ENCODE data around the gene ZNF804A.
A peak's percentile ranks its signal among the peaks of the same experiment; 100 is the strongest.

ZNF804A gene

DNA sequence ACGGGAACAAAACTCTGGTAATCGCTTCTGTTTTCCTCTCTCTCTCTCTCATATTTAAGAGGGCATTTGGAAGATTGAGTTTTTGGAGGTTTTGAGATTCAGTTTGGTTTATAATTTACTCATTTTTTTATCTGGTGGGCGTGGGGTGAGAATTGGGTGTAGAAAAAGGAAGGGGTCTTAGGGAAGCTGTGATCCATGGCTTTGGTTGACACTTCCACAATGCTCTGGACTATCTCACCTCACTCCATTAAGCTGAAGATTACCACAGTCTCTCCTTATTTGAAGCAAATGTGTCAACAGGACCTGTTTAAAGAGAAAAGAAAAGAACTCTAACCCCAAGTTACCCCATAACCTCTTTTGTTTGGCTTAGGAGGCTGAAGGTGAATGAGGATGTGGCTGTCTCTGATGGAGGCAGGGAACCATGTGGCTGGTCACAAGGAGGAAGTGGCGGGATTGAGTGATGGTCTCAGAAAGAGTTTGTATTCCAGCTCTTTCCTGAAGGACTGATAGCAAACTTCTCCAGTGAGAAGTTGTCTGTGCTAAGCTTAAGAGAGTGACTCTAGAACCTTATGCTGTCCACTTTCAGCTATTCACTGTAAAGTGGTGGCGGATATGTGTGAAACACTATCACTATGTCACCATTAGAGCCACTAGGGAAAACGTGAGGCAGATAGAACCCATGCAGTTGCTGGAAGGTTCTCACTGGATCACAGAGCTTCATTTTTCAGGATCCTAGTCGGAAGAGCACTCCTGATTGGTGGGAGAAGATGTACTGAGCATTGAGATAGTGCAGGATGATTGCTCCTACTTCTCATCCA lies 934 bp downstream of the ZNF804A start:
- peak overlapping the region; percentile 50; the same call in 1 of the 2 replicates for H3K4me3 ChIP-seq (ENCODE audit: low read depth, low read length)
- no peak for DNase-seq (ENCODE audit: low read depth)
- TF ChIP-seq, protein P1, sequence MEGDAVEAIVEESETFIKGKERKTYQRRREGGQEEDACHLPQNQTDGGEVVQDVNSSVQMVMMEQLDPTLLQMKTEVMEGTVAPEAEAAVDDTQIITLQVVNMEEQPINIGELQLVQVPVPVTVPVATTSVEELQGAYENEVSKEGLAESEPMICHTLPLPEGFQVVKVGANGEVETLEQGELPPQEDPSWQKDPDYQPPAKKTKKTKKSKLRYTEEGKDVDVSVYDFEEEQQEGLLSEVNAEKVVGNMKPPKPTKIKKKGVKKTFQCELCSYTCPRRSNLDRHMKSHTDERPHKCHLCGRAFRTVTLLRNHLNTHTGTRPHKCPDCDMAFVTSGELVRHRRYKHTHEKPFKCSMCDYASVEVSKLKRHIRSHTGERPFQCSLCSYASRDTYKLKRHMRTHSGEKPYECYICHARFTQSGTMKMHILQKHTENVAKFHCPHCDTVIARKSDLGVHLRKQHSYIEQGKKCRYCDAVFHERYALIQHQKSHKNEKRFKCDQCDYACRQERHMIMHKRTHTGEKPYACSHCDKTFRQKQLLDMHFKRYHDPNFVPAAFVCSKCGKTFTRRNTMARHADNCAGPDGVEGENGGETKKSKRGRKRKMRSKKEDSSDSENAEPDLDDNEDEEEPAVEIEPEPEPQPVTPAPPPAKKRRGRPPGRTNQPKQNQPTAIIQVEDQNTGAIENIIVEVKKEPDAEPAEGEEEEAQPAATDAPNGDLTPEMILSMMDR (IDR thresholded peaks at IDR 0.05; ENCODE audit: insufficient read depth, low read depth, low read length, missing control alignments), result no peak

DNA sequence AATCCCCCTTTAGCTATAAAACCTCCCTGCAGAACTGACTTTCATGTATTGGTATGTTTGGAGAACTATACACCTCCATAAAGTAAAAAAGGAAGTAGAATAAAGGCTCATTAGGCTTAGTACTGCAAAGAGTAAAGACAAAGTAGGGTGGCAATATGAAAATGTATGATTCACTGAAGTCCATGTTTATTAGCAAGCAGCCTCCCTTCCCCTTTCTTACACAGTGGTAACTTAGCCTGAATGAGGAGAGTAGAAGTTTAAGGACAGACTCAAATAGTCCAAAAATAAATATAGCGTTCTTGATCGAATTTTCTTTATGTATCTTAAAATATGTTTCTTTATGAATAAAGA lies 1.5 kb downstream of the ZNF804A start:
- TF ChIP-seq, protein P1 (IDR thresholded peaks at IDR 0.05; ENCODE audit: insufficient read depth, low read depth, low read length, missing control alignments), result no peak
- H3K4me3 ChIP-seq (ENCODE audit: low read depth, low read length), result no peak overlapping the region
- no peak for DNase-seq (ENCODE audit: low read depth)

DNA sequence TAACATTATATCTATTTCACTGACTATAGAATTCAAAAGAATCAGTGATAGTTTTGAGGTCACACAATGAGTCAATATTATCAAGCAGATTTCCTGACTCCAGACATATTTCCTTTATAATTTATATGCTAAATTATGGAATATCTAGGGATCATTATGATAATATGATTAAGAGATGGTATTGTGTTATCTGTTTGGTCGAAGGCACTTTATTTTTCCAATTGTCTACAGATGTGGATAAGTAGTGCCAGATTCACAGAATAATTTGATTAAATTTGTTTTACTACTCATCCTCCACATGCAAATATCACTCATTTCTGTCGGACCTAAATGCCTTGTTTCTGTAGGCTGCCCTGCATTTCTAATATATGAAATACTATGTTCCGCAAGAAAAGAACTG lies 4.4 kb downstream of the ZNF804A start:
- TF ChIP-seq, protein P1 (IDR thresholded peaks at IDR 0.05; ENCODE audit: insufficient read depth, low read depth, low read length, missing control alignments), result no peak
- no peak for DNase-seq (ENCODE audit: low read depth)
- no peak overlapping the region for H3K4me3 ChIP-seq (ENCODE audit: low read depth, low read length)

DNA sequence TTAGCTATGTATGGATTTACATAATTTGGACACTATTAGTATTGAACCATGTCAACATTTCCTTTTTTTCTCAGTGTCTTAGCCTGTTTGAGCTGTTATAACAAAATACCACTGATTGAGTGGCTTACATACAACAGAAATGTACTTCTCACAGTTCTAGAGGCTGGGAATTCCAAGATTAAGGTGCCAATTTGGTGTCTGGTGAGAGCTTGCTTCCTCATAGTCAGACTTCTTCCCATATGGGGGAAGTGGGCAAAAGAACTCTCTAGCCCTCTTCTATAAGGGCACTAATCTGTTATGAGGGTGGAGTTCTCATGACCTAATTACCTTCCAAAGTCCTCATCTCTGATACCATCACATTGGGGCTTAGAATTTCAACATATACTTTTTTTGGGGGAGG lies 12.6 kb downstream of the ZNF804A start:
- TF ChIP-seq, protein P1 (IDR thresholded peaks at IDR 0.05; ENCODE audit: insufficient read depth, low read depth, low read length, missing control alignments), result no peak
- DNase-seq (ENCODE audit: low read depth), result no peak
- H3K4me3 ChIP-seq (ENCODE audit: low read depth, low read length), result no peak overlapping the region

DNA sequence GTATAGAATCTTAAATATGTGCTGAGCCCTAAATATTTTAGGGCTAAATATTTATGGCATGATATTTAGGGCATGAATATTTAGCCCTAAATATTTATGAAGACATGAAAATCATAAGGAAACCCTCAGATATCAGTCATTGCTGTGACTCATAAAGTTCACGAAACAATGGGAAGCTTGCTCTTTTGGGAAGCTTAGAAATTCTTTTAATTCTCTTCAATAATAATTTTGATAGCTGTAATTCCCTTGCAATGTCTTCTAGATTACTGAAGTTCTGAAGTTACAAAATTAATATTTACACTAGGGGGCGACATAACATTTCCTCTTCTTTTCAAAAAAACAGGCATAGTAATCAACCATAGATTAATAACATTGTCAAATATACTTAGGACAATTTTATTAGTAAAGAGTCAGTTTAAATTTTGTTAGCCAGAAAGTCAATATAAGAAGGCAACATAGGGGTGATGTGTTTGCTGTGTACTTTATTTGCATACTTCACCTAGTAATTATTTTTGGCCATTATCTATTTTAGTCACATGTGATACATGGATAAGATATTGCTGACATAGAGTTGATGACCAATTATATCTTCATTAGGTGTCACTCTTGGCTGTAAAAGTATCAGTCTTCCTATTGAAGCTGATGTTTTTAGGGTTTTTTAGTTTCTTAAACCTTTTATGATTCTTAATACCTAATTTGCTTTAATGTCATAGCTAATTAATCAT lies 13.2 kb downstream of the ZNF804A start:
- TF ChIP-seq, protein P1 (IDR thresholded peaks at IDR 0.05; ENCODE audit: insufficient read depth, low read depth, low read length, missing control alignments), result peak; percentile 35
- no peak overlapping the region for H3K4me3 ChIP-seq (ENCODE audit: low read depth, low read length)
- DNase-seq (ENCODE audit: low read depth), result peak; percentile 12

DNA sequence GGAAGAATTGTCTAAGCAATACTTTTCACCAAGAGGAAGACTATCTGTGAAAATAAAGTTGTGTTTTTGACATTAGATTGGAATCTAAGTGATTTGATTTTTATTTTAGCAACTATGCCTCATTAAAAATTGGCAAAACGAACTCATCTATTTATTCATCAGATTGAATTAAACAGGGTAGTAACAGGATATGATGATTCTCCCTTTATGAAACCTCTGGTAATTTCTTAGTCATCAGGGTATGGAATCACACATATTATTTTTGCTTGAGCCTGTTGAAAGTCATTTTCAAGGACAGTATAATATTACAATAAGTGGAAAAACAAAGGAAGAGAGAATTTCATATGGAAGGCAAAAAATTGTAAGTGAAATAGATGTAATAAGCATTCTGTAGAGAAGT lies 22.0 kb downstream of the ZNF804A start:
- no peak for DNase-seq (ENCODE audit: low read depth)
- H3K4me3 ChIP-seq (ENCODE audit: low read depth, low read length), result no peak overlapping the region
- TF ChIP-seq, protein P1 (IDR thresholded peaks at IDR 0.05; ENCODE audit: insufficient read depth, low read depth, low read length, missing control alignments), result no peak
